ENCODE results near the gene PAPOLG. TPM values are rescaled to one million over a fixed set of nuclear protein-coding genes. Genes with fewer than 3 reads are reported as not detected.

The PAPOLG gene

GRCh38 chr2:60840880-60841279, 84.8 kb downstream of the PAPOLG start:
- H3K56ac ChIP-seq (ENCODE audit: low read length) = no peak overlapping the region
- no peak overlapping the region for H2BK5ac ChIP-seq (ENCODE audit: low read length)
- no peak overlapping the region for H3K4me3 ChIP-seq (ENCODE audit: low read length)
- no peak overlapping the region for H3K23ac ChIP-seq (ENCODE audit: low read length)
- no peak overlapping the region for H4K8ac ChIP-seq (ENCODE audit: low read depth, low read length)
- H2AK5ac ChIP-seq (ENCODE audit: low read length) = no peak overlapping the region
- H3K27ac ChIP-seq (ENCODE audit: low read depth, low read length) = no peak overlapping the region
- no peak overlapping the region for H3K4ac ChIP-seq (ENCODE audit: low read depth, low read length)
- no CpG with 5 or more reads among the region's 7 CpGs for WGBS (ENCODE audit: extremely low coverage, insufficient coverage, low lambda C conversion rate)
- no peak overlapping the region for H2BK120ac ChIP-seq (ENCODE audit: low read depth, low read length)
- H3K79me1 ChIP-seq (ENCODE audit: low read length) = no peaks in the 10 kb centered on the region
- H4K5ac ChIP-seq (ENCODE audit: low read length) = no peak overlapping the region
- no peak overlapping the region for H3K4me2 ChIP-seq (ENCODE audit: low read length)
- no peaks in the 10 kb centered on the region for H3K36me3 ChIP-seq (ENCODE audit: control insufficient read depth, insufficient read depth, low read length)
- no peak overlapping the region for H3K9ac ChIP-seq (ENCODE audit: low read length)
- no peak overlapping the region for H2BK15ac ChIP-seq (replicated peaks; ENCODE audit: low read depth)
- DNase-seq = no peak
- no peaks in the 10 kb centered on the region for H3K27me3 ChIP-seq (ENCODE audit: insufficient read depth, low read length, poor library complexity)
- no peak overlapping the region for H3K18ac ChIP-seq (ENCODE audit: low read length)
- no peaks in the 10 kb centered on the region for H3K79me2 ChIP-seq (ENCODE audit: control insufficient read depth, insufficient read depth, low read length)
- H3K4me1 ChIP-seq (ENCODE audit: control insufficient read depth, low read depth, low read length) = no peaks in the 10 kb centered on the region

GRCh38 chr2:60843006-60843405, 86.9 kb downstream of the PAPOLG start:
- Histone ChIP-seq H2AK5ac (ENCODE audit: low read length) (no peak overlapping the region), H3K27me3 (ENCODE audit: insufficient read depth, low read length, poor library complexity) (no peaks in the 10 kb centered on the region), H3K4me2 (ENCODE audit: low read length) (no peak overlapping the region), H2BK5ac (ENCODE audit: low read length) (no peak overlapping the region), H3K27ac (ENCODE audit: low read depth, low read length) (no peak overlapping the region), H3K23ac (ENCODE audit: low read length) (no peak overlapping the region), H3K36me3 (ENCODE audit: control insufficient read depth, insufficient read depth, low read length) (no peaks in the 10 kb centered on the region), H4K8ac (ENCODE audit: low read depth, low read length) (no peak overlapping the region), H3K4me1 (ENCODE audit: control insufficient read depth, low read depth, low read length) (no peaks in the 10 kb centered on the region), H3K79me1 (ENCODE audit: low read length) (no peaks in the 10 kb centered on the region), H2BK15ac (replicated peaks; ENCODE audit: low read depth) (no peak overlapping the region), H4K5ac (ENCODE audit: low read length) (no peak overlapping the region), H3K4me3 (ENCODE audit: low read length) (no peak overlapping the region), H3K4ac (ENCODE audit: low read depth, low read length) (no peak overlapping the region), H3K18ac (ENCODE audit: low read length) (no peak overlapping the region), H2BK120ac (ENCODE audit: low read depth, low read length) (no peak overlapping the region), H3K9ac (ENCODE audit: low read length) (no peak overlapping the region), H3K79me2 (ENCODE audit: control insufficient read depth, insufficient read depth, low read length) (no peaks in the 10 kb centered on the region), H3K56ac (ENCODE audit: low read length) (no peak overlapping the region)
- WGBS (ENCODE audit: extremely low coverage, insufficient coverage, low lambda C conversion rate) = no CpG with 5 or more reads among the region's 6 CpGs
- DNase-seq = no peak

GRCh38 chr2:60844105-60844504, 88.0 kb downstream of the PAPOLG start:
- no peaks in the 10 kb centered on the region for H3K79me2 ChIP-seq (ENCODE audit: control insufficient read depth, insufficient read depth, low read length)
- H3K27ac ChIP-seq (ENCODE audit: low read depth, low read length) = no peak overlapping the region
- no peak overlapping the region for H3K4ac ChIP-seq (ENCODE audit: low read depth, low read length)
- no peak overlapping the region for H2BK120ac ChIP-seq (ENCODE audit: low read depth, low read length)
- no peak overlapping the region for H2BK5ac ChIP-seq (ENCODE audit: low read length)
- H2BK15ac ChIP-seq (replicated peaks; ENCODE audit: low read depth) = no peak overlapping the region
- no peak overlapping the region for H3K9ac ChIP-seq (ENCODE audit: low read length)
- no peak overlapping the region for H2AK5ac ChIP-seq (ENCODE audit: low read length)
- no peak overlapping the region for H4K5ac ChIP-seq (ENCODE audit: low read length)
- H3K79me1 ChIP-seq (ENCODE audit: low read length) = no peaks in the 10 kb centered on the region
- H3K4me2 ChIP-seq (ENCODE audit: low read length) = no peak overlapping the region
- WGBS (ENCODE audit: extremely low coverage, insufficient coverage, low lambda C conversion rate) = no CpG with 5 or more reads among the region's 2 CpGs
- H3K27me3 ChIP-seq (ENCODE audit: insufficient read depth, low read length, poor library complexity) = no peaks in the 10 kb centered on the region
- DNase-seq = no peak
- H4K8ac ChIP-seq (ENCODE audit: low read depth, low read length) = no peak overlapping the region
- H3K23ac ChIP-seq (ENCODE audit: low read length) = no peak overlapping the region
- H3K36me3 ChIP-seq (ENCODE audit: control insufficient read depth, insufficient read depth, low read length) = no peaks in the 10 kb centered on the region
- H3K56ac ChIP-seq (ENCODE audit: low read length) = no peak overlapping the region
- no peaks in the 10 kb centered on the region for H3K4me1 ChIP-seq (ENCODE audit: control insufficient read depth, low read depth, low read length)
- H3K4me3 ChIP-seq (ENCODE audit: low read length) = no peak overlapping the region
- H3K18ac ChIP-seq (ENCODE audit: low read length) = no peak overlapping the region

- no peaks in the 10 kb centered on the region for H3K27me3 ChIP-seq (ENCODE audit: insufficient read depth, low read length, poor library complexity)
- H4K8ac ChIP-seq (ENCODE audit: low read depth, low read length) = no peak overlapping the region
- no peaks in the 10 kb centered on the region for H3K4me1 ChIP-seq (ENCODE audit: control insufficient read depth, low read depth, low read length)
- H3K9ac ChIP-seq (ENCODE audit: low read length) = no peak overlapping the region
- no peak overlapping the region for H3K4me3 ChIP-seq (ENCODE audit: low read length)
- H3K27ac ChIP-seq (ENCODE audit: low read depth, low read length) = no peak overlapping the region
- no peak for DNase-seq
- no peaks in the 10 kb centered on the region for H3K79me1 ChIP-seq (ENCODE audit: low read length)
- no peak overlapping the region for H2BK120ac ChIP-seq (ENCODE audit: low read depth, low read length)
- no peak overlapping the region for H4K5ac ChIP-seq (ENCODE audit: low read length)
- no peaks in the 10 kb centered on the region for H3K79me2 ChIP-seq (ENCODE audit: control insufficient read depth, insufficient read depth, low read length)
- no peak overlapping the region for H3K4me2 ChIP-seq (ENCODE audit: low read length)
- no peak overlapping the region for H3K18ac ChIP-seq (ENCODE audit: low read length)
- no peak overlapping the region for H3K23ac ChIP-seq (ENCODE audit: low read length)
- H2BK15ac ChIP-seq (replicated peaks; ENCODE audit: low read depth) = no peak overlapping the region
- no peak overlapping the region for H2AK5ac ChIP-seq (ENCODE audit: low read length)
- H3K4ac ChIP-seq (ENCODE audit: low read depth, low read length) = no peak overlapping the region
- H2BK5ac ChIP-seq (ENCODE audit: low read length) = no peak overlapping the region
- no peaks in the 10 kb centered on the region for H3K36me3 ChIP-seq (ENCODE audit: control insufficient read depth, insufficient read depth, low read length)
- H3K56ac ChIP-seq (ENCODE audit: low read length) = no peak overlapping the region
- no CpG with 5 or more reads among the region's 6 CpGs for WGBS (ENCODE audit: extremely low coverage, insufficient coverage, low lambda C conversion rate)
Observed at GRCh38 chr2:60847854-60848253, 91.8 kb downstream of the PAPOLG start.

Small RNA genes lying within 50 kb of the gene (small RNA-seq; reads per million reads assigned to genes)
- gene RN7SL632P (ENCODE audit: insufficient read depth) = not detected
- gene RNU6-612P (ENCODE audit: insufficient read depth) = not detected

Data from mesendoderm (in vitro differentiated cells).